ENCODE results near the gene FMNL3.

DNA sequence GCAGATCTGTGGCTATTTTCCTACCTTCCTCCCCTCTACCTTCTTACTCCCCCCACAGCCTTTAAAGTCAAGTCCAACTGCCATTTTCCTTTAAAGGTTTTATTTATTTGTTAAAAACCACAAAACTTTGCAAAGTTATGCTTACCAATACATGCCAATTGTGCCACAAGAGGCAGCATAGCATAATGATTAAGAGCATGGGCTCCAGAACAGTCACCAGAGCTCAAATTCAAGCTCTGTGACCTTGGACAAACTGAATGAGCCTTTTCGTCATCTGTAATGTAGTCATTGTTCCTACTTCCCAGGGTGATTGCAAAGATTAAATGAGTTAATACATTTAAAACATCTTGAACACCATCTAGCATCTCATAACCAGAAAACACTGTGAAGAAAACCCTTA, 13.0 kb upstream of the FMNL3 start:
- TF ChIP-seq, protein P1, sequence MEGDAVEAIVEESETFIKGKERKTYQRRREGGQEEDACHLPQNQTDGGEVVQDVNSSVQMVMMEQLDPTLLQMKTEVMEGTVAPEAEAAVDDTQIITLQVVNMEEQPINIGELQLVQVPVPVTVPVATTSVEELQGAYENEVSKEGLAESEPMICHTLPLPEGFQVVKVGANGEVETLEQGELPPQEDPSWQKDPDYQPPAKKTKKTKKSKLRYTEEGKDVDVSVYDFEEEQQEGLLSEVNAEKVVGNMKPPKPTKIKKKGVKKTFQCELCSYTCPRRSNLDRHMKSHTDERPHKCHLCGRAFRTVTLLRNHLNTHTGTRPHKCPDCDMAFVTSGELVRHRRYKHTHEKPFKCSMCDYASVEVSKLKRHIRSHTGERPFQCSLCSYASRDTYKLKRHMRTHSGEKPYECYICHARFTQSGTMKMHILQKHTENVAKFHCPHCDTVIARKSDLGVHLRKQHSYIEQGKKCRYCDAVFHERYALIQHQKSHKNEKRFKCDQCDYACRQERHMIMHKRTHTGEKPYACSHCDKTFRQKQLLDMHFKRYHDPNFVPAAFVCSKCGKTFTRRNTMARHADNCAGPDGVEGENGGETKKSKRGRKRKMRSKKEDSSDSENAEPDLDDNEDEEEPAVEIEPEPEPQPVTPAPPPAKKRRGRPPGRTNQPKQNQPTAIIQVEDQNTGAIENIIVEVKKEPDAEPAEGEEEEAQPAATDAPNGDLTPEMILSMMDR (conservative IDR thresholded peaks at IDR 0.05; ENCODE audit: low read depth in 2 of 2): peak in 1 of 2 experiments; percentile 14; a peak in 1 of 4 replicates
- TF ChIP-seq CREB1 (CRISPR knock-in tag; IDR thresholded peaks at IDR 0.05; ENCODE audit: low read depth) (no peak), EZH2phosphoT487 (IDR thresholded peaks at IDR 0.05; ENCODE audit: unreplicated experiment) (no peak), POLR2AphosphoS5 (IDR thresholded peaks at IDR 0.05; ENCODE audit: low read depth) (no peak), EZH2 (IDR thresholded peaks at IDR 0.05; ENCODE audit: low read depth, unreplicated experiment) (no peak), JUNB (IDR thresholded peaks at IDR 0.05; ENCODE audit: unreplicated experiment) (no peak)
- TF ChIP-seq, protein P2, sequence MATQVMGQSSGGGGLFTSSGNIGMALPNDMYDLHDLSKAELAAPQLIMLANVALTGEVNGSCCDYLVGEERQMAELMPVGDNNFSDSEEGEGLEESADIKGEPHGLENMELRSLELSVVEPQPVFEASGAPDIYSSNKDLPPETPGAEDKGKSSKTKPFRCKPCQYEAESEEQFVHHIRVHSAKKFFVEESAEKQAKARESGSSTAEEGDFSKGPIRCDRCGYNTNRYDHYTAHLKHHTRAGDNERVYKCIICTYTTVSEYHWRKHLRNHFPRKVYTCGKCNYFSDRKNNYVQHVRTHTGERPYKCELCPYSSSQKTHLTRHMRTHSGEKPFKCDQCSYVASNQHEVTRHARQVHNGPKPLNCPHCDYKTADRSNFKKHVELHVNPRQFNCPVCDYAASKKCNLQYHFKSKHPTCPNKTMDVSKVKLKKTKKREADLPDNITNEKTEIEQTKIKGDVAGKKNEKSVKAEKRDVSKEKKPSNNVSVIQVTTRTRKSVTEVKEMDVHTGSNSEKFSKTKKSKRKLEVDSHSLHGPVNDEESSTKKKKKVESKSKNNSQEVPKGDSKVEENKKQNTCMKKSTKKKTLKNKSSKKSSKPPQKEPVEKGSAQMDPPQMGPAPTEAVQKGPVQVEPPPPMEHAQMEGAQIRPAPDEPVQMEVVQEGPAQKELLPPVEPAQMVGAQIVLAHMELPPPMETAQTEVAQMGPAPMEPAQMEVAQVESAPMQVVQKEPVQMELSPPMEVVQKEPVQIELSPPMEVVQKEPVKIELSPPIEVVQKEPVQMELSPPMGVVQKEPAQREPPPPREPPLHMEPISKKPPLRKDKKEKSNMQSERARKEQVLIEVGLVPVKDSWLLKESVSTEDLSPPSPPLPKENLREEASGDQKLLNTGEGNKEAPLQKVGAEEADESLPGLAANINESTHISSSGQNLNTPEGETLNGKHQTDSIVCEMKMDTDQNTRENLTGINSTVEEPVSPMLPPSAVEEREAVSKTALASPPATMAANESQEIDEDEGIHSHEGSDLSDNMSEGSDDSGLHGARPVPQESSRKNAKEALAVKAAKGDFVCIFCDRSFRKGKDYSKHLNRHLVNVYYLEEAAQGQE (IDR thresholded peaks at IDR 0.05; ENCODE audit: unreplicated experiment): no peak
